LNCaP clone FGC (cell line): ENCODE data around the gene PRDM8.
A peak's percentile ranks its signal among the peaks of the same experiment; 100 is the strongest.

Source experiments
- DNase-seq: peaks from one replicate; pipeline ENCODE4 v3.0.0-alpha.2; 2011; ENCODE audit warnings: low read depth
- H3K4me3 ChIP-seq: 2 replicates; pipeline ENCODE4 v1.5.1; 2011; ENCODE audit warnings: mild to moderate bottlenecking, low read depth, low read length, control low read depth
- TF ChIP-seq, protein P1 (sequence below): IDR thresholded peaks from 2 replicates; pipeline ENCODE4 v1.5.1; 2012; ENCODE audit warnings: mild to moderate bottlenecking; ENCODE audit not compliant: control insufficient read depth, insufficient read depth; ENCODE audit errors: extremely low read depth

The PRDM8 gene

GRCh38 chr4:80183250-80184052, 13.9 kb upstream of the PRDM8 start:
- DNase-seq, result no peak
- peak overlapping the region; percentile 46 for H3K4me3 ChIP-seq
- TF ChIP-seq, protein P1, sequence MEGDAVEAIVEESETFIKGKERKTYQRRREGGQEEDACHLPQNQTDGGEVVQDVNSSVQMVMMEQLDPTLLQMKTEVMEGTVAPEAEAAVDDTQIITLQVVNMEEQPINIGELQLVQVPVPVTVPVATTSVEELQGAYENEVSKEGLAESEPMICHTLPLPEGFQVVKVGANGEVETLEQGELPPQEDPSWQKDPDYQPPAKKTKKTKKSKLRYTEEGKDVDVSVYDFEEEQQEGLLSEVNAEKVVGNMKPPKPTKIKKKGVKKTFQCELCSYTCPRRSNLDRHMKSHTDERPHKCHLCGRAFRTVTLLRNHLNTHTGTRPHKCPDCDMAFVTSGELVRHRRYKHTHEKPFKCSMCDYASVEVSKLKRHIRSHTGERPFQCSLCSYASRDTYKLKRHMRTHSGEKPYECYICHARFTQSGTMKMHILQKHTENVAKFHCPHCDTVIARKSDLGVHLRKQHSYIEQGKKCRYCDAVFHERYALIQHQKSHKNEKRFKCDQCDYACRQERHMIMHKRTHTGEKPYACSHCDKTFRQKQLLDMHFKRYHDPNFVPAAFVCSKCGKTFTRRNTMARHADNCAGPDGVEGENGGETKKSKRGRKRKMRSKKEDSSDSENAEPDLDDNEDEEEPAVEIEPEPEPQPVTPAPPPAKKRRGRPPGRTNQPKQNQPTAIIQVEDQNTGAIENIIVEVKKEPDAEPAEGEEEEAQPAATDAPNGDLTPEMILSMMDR, result no peak

DNA sequence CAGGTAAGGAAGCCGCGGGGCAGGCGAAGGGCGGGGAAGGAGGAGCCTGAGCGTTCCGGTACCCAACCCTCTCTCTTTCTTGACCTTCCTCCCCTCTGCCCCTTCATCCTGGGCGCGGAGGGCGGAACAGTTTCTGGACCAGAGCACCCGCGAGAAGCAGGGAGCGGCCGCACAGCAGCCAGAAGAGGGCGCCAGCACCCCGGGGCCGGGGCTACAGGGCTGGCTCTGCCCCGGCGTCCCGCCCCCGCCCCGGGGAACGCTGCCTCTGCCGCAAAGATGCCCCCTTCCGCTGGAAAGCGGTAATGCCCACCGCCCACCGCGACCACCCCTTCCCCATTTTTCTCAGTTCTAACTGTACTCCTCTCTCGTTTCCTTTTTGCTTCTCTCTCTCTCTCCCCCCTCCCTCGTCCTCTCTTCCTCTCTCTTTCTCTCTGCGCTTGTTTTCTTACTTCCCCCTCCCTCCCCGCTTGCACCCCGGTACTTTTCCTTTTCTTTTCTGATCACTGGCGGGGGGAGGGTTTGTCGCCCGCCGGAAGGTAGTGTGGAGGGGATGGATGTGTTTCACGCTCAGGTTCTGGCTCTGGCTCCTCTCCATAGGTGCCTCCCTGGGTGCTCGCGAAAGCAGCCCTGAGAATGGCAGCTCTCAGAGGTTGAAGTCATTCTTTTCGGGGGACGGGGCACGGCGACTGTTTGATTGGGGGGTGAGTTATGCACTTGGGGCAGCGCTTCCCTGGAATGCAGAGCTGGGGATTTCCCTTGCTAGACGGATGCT, 13.1 kb upstream of the PRDM8 start:
- TF ChIP-seq, protein P1, result peak; percentile 76
- no peak for DNase-seq
- peak overlapping the region; percentile 46 for H3K4me3 ChIP-seq

GRCh38 chr4:80184825-80185756, 12.2 kb upstream of the PRDM8 start:
- no peak for DNase-seq
- TF ChIP-seq, protein P1, result no peak
- H3K4me3 ChIP-seq, result peak overlapping the region; percentile 46

GRCh38 chr4:80185787-80186548, 11.3 kb upstream of the PRDM8 start:
- no peak overlapping the region for H3K4me3 ChIP-seq
- TF ChIP-seq, protein P1, result no peak
- no peak for DNase-seq

DNA sequence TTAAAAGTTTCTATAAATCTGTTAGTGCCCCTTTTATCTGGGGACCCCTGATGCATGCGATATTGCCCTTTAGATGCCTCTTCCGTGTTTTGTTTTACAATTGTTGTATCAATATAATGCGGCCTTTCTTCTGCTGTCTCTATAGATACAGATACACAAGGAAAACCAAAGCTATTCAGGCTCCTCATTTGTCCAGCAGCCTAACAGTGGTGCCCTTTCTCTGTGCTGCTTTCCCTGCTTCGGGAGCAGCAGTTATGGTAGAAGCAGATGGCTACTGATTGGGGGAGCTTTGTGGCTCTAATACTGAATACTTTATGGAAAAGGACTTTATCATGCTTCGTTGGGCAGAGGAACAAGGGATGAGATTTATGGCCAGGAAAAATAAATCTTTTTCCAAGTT, 10.6 kb upstream of the PRDM8 start:
- H3K4me3 ChIP-seq, result no peak overlapping the region
- DNase-seq, result no peak
- TF ChIP-seq, protein P1, result no peak

DNA sequence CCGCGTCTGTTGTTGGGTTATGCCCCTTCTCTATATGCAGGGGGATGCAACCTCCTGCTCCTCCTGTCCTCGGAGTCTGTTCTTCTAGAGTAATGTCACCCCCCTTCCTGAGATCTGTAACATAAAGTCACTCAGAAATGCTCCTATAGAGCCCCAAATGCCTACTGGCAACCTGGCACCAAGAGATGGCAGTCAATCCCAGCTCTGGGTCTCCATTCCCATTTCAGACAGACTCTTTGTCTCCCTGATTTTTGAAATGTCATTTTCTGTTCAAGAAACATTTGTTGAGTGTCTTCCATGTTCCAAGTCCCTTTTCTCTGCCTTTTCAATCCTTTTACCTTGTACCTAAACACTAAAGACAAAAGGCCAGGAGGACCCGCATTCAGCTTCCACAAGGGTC, 9.6 kb upstream of the PRDM8 start:
- TF ChIP-seq, protein P1, result no peak
- no peak for DNase-seq
- H3K4me3 ChIP-seq, result no peak overlapping the region
